Glomerular endothelial cell (primary cell): Measurements from ENCODE around the gene TXK. TPM values are rescaled to one million over a fixed set of nuclear protein-coding genes. Genes with fewer than 3 reads are reported as not detected.

Experiments used
- DNase-seq: peaks from one replicate; pipeline ENCODE4 v3.0.0-alpha.2; 2011; ENCODE audit warnings: low read depth, low spot score; ENCODE audit errors: extremely low read depth
- total RNA-seq: library from RNA; depleted of rRNA; stranded (reverse); fragments of >200 nt; gene quantifications from 2 replicates; pipeline ENCODE4 v1.2.3, GENCODE V29; 2015

The TXK gene
- total RNA-seq, 1 donor from 2014 or later, result 0.18 TPM

DNA sequence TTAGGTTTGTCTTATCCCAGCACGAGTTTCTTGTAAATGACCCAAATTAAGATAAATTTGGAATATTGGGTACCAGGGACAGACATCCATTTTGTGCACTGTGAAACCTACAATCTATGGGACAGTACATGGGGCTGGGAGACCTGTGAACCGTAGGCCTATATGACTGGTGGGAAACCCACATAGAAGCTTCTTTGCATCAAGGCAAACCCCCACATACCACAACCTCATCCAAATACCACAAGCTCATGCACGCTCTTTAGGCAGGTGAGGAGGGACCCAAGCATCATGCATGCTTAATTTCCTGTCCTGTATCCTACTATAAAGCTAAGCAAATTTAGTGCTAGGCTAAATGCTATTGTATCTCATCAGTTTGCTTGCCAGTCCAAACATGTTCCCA is 69.7 kb downstream of the TXK start:
- no peak for DNase-seq

DNA sequence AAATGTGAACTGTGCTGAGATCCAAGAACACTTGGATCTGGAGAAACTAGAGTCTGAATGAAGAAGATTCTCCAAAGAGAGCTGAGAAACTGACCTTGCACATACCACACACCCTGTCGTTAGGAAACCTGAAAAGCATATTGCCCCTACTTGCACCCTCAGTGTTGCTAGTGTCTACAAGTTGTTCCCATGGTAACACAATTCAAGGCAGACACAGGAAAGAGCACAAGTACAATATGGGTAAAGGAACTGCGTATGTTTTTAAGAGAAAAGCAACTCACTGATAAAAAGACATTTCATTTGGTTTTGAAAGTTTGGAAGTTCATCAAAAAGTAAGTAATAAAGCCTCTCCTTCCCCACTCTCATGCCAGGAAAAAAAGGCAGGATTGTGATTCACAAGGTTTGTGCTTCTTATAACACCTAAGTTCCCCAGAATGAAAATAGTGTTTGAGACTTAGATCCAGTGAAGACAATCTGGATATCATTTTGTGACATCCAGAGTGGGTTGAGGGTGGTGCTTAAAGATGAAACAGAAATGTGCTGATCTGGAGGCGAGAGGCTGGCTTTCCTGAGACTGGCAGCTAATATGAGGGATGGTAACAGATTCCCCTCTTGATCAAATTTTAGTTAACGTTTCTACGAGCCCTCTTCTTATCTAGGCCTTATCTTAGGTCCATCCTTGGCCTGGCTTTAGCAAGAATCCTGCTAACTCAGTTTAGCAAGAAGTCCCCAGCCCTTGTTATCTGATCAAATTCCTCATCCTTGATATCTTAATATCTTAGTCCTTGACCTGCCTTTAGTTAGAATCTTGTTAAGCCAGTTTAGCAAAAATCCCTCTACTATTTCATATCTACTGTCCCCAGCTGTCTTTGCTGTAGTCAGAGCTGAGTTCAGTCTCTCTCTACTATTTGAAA is 75.2 kb downstream of the TXK start:
- no peak for DNase-seq

DNA sequence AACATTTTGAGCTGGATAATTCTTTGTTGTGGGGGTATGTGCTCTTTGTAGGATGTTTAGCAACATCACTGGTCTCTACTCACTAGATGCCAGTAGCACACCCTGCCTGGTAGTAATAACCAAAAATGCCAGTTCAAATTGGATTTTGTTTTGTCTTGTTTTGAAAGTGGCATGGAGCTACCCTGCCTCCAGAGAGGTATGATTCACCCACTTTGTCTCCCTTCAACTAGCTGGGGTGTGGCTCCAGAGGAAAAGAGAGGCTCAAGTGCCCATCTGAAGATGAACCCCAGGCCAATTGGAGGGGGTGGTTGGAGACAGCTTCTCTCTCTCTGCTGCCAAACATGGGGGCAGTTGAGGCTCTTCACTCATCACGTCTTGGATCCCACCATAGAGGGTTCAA is 83.0 kb downstream of the TXK start:
- DNase-seq, result no peak

DNA sequence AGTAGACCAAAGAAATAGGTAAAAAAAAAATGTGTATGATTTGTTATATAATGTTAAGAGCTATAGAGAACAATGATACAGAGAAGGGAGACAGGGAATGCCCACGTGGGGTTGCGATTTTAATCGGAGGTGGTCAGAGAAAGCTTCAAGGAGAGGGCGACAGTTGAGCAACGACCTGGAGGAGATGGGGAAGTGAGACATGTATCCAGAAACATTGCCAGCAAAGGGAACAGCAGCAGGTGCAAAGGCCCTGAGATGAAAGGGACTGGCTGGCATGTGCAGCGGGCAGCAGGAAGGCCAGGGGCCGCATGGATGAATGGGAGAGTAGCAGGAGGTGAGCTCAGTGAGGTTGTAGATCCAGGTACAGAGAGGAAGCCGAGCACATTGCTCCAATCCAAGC is 84.6 kb downstream of the TXK start:
- DNase-seq, result no peak

DNA sequence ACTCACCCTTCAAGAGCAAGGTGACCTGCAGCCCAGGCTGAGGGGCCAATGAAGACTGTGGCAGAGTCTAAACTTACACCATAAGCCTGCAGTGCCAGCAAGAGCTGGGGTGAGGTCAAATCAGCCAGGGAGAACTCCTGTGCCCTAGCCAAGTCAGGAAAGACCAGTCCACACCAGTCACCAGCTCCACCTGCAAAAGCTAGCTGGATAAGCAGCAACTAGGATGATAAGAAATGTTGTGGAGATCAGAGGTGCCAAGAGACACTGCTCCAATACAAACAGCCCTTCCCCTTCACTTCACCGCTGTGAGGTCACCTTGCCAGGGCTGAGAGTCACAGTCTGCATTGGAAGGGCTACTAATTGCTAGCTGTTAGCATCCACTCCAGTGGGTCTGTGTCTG is 86.2 kb downstream of the TXK start:
- DNase-seq, result no peak

DNA sequence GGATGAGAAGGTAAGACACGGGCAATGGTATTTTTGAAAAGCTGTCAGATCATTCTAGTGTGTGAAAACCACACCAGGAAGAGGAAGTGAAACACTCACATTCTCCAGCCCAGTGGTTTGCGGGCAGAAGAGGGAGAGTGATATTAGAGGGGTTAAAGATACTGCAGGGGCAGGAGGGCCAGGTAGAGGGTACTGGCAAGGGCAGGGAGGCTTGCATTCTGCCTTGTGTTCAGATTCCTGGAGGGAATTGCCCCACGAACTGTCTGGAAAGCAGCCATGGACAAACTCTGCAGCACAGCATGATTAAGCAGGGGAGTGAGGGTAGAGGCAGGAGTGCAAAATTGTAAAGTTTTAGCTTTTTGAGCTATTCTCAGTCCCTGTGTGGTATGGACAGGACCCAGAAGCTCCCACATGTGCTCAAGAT is 86.6 kb downstream of the TXK start:
- no peak for DNase-seq

DNA sequence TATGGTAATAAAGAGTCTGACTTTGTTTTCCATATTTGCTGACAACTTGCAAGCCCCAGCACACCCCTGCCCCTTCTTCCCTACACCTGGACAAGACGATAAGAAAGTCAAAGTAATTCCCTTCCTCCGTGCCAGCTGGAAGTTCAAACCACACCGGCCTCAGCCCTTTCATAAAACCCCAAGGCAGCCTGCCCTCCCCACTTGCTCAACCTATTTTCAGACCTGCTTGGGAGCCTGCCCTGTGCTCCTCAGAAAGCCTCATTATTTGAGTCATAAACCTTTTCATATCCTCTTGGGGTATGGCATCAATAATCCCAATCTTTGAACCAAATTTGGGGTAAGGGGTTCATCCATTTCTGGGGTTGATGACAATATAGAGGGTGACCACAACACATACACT is 88.0 kb downstream of the TXK start:
- no peak for DNase-seq

DNA sequence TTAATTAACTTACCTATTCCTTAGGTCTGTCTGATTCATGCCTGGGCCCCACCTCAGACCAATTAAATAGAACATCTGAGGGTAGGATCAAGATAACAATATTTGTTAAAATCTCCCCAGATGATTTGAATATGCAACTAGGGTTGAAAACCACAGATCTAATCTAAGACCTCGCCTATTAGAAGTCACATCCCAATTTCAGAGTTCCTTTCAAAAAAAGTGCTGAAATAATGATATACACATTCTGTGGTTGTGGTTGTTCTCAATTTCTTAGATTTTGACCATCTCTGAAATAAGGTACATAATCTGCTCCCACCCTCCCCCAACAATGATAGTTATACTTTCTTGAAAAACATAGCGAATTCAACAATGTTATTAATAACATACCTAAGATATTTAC is 89.8 kb downstream of the TXK start:
- no peak for DNase-seq

DNA sequence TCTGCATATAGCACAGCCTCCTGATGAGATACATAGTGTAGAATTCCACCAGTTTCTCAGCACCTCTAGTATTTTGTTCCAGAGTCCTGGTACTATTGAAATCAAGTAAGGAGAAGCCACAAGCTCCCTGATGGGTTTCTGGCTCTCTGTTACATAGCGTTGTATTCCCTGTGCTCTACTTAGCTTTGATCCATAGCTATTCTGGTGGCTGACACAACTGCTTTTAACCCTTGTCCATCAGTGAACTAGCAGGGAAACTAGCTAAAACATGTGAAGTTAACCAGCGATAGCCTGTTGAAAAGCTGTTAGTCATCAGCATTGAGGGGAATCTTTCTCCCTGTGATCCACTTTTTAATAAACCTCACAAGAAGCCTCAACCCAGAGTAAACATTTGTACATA is 90.5 kb downstream of the TXK start:
- DNase-seq, result no peak

DNA sequence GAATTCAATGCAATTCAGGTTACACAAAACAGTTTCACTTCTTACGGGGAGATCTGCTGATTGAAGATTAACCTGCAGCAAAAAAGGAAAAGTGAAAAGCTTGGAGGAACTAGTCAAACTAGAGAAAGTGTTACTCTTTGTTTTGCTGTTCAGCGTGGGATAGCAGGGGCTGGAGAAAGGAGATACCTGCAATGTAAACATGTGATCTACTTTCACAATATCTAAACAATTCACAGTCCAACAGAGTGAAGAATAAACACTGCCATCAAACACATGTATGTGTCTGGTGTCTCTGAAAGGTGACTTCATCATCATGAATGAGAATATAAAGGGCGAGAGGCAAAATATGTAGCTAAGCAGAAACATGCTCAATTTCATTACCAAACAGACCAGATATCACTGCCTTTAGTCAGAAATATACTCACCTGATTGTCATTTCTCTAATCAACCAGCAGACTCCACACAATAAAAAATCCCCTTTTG is 91.0 kb downstream of the TXK start:
- no peak for DNase-seq

DNA sequence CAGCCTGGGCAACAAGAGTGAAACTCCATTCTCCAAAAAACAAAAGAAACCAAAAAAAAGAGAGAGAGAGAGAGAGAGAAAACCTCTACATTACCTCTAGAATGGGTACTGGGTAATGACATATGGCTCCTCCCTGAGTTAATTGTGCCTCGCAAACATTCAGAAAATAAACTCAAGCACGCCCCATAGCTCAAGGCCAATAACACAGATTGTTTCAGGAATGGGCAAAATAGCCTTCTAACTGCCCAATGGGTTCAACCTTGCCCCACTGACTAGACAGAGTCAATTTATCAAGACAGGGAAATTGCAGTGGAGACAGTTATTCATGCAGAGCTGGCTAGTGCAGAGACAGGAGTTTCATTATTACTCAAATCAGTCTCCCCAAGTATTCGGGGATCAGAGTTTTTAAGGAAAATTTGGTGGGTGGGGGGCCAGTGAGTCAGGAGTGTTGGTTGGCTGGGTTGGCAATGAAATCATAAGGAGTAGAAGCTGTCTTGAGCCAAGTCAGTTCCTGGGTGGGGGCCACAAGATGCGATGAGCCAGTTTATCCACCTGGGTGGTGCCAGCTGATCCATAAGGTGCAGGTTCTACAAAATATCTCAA is 92.4 kb downstream of the TXK start:
- no peak for DNase-seq

DNA sequence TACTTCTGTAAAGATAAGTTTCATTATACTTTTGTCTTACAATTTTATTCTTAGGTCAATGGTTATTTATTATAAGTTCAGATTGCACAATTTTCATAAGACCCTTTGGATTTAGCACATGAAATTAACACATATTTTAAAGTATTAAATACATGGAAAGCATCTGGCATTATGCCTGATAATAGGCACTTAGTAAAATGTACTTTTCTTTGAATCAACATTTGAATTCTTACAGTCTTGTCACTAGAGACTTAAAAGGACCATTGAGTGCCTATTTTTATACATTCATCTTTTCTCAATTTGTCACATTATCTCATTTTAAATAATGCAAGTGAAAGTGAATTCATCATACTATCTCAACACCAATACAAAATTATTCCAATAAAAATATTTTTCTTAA is 94.5 kb downstream of the TXK start:
- DNase-seq, result no peak

DNA sequence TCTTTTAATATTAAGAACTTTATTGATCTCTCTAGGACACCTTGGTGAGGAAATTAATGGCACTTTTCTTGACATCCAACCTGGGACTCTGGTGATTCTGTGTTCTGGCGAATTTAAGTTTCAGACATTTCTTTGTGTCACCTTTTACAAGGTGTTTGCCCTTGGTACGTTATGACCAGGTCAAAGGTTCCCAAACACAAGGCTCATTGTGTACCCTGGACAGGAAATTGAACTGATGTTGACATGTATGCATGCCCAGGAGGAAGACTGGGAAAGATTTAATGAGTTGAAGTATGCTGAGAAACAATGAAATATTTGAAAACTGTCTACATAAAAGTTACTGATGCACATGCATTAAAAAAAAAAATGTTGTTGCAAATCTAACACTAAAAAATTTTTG is 95.4 kb downstream of the TXK start:
- no peak for DNase-seq

DNA sequence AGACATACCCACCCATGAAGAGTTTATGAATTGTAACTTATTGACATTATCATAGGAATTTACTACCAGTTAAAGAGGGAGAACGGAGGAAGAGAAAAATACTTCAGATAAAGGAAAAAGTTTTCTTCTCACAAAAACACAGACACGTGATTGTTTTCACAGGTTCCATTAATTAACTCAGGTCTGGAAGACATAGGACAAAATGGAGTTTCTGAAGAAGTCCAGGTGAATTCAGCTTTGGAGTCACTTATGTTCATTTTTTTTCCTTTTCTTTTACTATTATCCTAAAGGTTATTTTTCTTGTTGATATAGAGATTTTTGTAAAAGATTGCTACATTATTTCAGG is 97.0 kb downstream of the TXK start:
- no peak for DNase-seq

DNA sequence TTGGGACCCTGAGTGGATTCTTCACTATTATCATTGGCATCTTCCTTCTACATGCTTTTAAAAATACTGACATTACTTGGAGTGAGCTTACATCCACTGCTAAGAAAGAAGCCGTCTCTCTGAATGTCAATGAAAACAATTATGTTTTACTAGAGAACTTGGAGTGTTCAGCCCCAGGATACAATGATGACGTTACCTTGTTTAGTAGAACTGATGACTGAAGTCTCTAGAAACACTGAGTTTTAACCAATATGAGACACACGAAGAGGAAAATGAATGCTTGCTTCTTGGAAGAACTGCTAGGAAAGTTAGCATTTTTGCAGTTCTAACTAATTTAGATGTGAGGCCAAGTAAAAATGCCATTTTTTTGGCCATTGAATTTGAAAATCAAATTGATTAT is 98.1 kb downstream of the TXK start:
- no peak for DNase-seq

DNA sequence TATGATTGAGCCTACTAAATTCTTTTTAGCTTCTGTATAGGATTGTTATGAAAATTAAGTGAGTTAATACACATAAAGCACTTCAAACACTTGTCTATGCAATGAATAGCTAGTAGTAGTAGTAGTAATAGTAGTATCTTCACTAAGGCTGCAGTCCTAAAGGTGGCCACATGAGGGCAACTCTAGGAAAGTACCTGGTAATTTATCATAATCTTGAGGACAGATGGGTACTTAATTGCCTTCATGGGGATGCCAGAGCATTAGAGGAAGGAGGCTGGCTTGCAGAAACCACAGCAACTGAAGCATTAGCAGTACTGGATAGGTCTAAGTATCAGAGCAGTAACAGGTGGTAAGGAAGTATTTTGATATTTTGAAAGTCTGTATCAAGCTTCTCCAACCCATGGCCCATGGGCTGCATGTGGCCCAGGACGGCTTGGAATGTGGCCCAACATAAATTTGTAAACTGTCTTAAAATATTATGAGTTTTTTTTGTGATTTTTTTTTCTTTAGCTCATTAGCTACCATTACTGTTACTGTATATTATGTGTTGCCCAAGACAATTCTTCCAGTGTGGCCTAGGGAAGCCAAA is 100.1 kb downstream of the TXK start:
- DNase-seq, result no peak

DNA sequence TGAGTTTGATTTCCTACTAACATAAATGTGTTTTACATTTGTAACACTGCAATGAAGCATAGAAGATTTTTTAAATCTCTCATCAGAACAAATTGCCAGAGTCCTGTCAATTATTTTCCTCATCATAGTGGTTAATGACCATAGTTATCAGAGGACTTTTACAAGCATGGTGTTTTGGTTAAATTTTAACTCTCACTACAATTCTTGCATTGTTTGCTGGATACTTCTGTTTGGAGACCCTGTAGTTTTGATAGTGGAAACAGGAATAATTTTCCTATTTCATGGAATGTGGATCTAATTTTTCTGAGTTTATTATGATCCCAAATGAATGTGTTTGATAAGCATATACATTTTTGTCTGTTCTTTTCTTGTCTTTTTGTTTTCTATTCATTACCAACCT is 100.6 kb downstream of the TXK start:
- DNase-seq, result no peak

DNA sequence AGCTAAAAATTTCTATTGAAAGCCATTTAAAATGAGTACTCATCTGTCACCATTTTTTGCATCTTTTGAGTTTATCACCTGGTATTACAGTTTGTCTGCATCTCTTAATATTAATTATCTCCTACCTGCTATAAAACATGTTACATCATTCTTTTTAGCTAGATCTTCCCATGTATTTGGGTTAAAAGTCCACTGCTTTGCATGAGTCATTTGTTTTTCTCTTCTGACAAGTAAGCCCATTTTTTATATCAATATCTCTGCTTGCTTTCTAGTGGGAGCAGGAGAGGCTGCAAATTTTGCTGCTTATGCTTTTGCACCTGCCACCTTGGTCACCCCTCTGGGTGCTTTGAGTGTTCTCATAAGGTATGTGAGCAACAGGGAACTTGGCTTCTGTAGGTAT is 101.3 kb downstream of the TXK start:
- no peak for DNase-seq

DNA sequence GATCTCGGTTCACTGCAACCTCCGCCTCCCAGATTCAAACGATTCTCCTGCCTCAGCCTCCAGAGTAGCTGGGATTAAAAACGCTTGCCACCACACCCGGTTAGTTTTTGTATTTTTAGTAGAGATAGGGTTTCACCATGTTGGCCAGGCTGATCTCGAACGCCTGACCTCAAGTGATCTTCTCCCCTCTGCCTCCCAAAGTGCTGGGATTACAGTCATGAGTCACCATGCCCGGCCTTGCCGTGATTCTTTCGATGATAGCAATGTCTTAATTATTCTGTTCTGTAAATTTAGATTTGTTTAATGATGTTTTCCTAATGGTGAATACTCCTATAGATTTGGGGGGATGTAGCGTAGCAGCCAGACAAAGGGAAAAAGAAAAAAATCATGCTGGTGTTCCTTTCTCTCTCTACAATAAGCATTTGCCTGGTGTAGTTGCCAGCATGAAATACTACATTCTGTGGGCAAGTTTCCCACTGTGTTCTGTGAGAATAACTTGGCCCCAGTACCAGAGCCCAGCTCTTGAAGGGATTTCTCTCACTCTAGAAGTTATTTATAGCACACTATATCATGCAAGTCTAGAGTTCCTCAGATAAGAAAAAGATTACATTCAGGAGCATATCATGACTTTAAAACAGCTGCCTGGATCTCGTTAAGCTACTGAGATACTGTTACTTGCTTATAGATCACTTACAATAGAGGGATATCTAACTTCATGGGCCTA is 102.1 kb downstream of the TXK start:
- no peak for DNase-seq

DNA sequence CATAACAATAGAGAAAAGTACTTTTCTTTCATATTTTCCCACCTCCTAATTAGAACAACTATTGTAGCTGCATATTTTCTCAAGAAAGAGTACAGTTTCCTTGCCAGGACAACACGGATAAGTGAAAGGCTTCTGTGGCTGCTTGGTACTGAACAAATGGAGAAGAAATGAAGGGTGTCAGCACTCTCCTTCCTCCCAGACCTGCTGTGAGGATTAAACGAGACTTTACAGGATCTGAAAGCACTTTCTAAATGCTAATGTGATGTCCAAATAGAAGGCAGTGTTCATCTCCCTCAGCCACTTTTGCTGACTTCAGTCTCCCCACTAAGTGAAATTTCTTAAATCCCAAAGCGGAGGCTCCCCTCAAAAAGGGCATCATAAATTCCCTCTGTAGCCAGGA is 103.6 kb downstream of the TXK start:
- no peak for DNase-seq

DNA sequence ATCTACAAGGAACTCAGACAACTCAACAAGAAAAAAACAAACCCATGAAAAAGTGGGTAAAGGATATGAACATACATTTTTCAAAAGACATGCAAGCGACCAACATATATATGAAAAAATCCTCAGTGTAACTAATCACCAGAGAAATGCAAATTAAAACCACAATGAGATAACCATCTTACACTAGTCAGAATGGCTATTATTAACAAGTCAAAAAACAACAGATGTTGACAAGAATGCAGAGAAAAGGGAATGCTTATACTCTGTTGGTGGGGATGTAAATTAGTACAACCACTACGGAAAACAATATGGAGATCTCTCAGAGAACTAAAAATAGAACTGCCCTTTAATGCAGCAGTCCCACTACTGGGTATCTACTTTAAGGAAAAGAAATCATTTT is 105.4 kb downstream of the TXK start:
- DNase-seq, result no peak
